COLO668 (cell line): ENCODE data around the gene KPNA4.
A peak's percentile ranks its signal among the peaks of the same experiment; 100 is the strongest.
"Not testable (repeated sequence)": the region's sequence is repeated elsewhere in the genome, so short reads cannot be mapped to it uniquely, and the experiment has no call there.

Source experiments
- DNase-seq: peaks from one replicate; lab custom pipeline; 2025; ENCODE audit not compliant: unreplicated experiment; lab: John Stamatoyannopoulos, UW

Gene KPNA4

GRCh38 chr3:160565442-160566403 lies at the start of gene KPNA4:
TSS of gene KPNA4 (minus strand) at chr3:160565571. CDS start at chr3:160565282, 289 bp downstream.
- peak; percentile 94 for DNase-seq

- no peak for DNase-seq
These were observed 48.3 kb upstream of the KPNA4 start for GRCh38 chr3:160613661-160614060.

- DNase-seq, result no peak
These were observed 47.2 kb upstream of the KPNA4 start for GRCh38 chr3:160612386-160613075.

DNA sequence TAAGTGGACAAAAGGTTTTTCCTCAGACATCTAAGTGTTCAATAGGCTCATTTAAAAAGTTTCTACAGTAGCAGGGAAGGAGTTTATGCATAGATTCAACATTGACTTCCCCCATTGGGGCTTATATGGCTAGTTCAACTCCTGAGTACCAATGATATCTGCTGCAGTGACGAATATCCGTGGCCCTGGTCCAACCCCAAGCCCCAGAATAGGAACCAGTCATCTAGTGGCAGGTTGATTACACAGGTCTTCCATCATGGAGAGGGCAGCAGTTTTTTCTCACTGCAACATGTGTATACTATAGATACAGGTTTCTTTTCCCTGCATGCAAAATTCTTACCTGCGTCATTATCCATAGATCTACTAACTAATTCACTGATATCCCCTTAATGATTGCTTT lies 45.8 kb upstream of the KPNA4 start:
- DNase-seq, result no peak

- DNase-seq, result no peak
These were observed 43.5 kb upstream of the KPNA4 start for GRCh38 chr3:160608870-160609269.

DNA sequence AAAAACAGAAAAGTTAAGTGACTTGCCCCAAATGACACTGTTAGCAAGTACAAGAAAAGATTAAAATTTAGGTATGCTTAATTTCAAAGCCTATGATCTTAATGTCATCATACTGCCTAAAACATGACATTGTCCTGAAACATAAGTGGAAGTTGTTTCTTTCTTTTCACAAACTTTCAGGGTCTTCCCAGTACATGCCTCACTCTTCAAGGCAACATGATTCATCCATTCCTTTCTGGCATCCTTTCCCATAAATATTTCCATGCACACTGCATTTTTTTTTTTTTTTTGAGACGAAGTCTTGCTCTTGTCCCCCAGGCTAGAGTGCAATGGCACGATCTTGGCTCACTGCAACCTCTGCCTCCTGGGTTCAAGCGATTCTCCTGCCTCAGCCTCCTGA lies 42.5 kb upstream of the KPNA4 start:
- DNase-seq, result no peak

- no peak for DNase-seq
These were observed 39.9 kb upstream of the KPNA4 start for GRCh38 chr3:160605315-160605714.

DNA sequence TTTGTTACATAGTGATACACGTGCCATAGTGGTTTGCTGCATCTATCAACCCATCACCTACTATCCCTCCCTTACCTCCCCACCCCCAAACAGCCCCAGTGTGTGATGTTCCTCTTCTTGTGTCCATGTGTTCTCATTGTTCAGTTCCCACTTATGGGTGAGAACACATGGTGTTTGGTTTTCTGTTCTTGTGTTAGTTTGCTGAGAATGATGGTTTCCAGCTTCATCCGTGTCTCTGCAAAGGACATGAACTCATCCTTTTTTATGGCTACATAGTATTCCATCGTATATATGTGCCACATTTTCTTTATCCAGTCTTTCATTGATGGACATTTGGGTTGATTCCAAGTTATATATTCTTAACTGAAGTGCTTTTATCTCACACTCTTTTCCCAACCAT lies 38.5 kb upstream of the KPNA4 start:
- DNase-seq, result not testable (repeated sequence)

DNA sequence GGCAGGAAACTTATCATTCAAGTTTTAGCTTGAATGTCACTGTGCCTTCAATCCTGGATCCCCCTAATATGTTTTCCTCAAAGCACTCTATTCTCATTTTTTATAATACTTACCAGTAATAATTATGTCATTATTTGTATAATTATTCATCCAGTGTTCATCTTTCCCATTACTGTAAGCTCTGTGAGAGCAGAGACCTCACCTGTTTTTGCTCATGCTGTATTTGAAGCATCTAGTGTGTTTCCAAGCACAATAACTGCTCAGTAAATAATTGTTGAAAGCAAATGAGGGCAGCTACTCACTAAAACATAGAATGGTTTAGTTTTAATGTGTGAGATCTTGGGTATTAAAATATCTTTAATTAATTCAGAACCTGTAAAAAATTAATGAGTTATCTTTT lies 36.9 kb upstream of the KPNA4 start:
- DNase-seq, result no peak

GRCh38 chr3:160601288-160601687 lies 35.9 kb upstream of the KPNA4 start:
- DNase-seq, result no peak

GRCh38 chr3:160598865-160599264 lies 33.5 kb upstream of the KPNA4 start:
- no peak for DNase-seq

DNA sequence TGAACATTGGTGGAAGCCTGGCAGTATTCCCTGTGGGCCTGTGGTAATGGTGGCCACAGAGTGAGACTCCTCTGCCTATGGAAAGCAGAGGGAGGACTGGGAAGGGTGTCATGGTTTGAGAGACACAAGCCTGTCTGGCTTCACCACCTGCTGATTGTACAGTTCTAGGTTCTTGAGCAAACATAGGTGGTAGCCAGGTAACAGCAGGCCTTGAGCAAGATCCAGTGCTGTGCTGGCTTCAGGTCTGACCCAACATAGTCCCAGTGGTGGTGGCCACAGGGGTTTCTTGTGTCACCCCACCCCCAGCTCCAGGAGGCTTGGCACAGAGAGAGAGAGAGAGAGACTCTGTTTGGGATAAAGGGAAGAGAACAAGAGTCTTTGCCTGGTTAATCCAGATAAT lies 22.7 kb upstream of the KPNA4 start:
- DNase-seq, result no peak

GRCh38 chr3:160587105-160587504 lies 21.7 kb upstream of the KPNA4 start:
- DNase-seq, result no peak

GRCh38 chr3:160586679-160587078 lies 21.3 kb upstream of the KPNA4 start:
- no peak for DNase-seq

GRCh38 chr3:160583451-160583850 lies 18.1 kb upstream of the KPNA4 start:
- no peak for DNase-seq

GRCh38 chr3:160580938-160581337 lies 15.6 kb upstream of the KPNA4 start:
- DNase-seq, result no peak

GRCh38 chr3:160577556-160578195 lies 12.3 kb upstream of the KPNA4 start:
- no peak for DNase-seq

- no peak for DNase-seq
These were observed 11.7 kb upstream of the KPNA4 start for GRCh38 chr3:160577093-160577492.

DNA sequence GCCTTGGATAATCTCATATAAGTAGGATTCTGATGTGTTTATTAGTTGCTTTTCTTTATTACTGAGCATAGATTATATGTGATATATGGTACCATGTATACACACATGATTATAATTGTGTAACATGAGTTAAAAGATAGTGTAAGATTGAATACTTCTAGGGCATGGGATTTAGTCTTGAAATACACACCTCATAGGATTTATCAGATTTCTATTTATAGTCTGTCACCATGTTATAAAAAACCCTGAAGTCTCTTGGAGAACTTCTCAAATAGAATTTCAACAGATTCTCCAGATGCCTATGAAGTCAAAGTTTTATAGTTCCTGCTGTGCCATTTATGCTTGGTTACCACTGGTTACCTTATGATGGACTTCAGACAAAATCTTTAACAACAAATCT lies 11.2 kb upstream of the KPNA4 start:
- no peak for DNase-seq

DNA sequence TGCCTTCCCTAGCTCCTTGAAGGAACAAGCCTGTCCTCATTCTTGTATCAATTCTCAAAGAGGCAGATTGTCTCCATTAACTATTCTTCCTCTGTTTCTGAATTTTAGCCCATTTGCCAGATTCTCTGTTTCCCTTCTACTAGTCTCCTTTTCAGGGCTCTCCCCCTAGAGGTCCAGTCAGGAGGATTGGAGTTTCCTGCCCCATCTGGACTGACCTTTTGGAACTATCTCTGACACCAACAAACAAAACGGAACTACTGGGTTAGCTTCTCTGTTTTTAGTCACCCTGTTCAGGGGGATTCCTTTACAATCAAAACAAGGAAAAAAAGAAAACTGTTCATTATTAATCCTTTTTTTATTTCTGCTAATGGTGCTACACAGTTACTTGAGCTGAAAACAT lies 10.2 kb upstream of the KPNA4 start:
- no peak for DNase-seq

- DNase-seq, result no peak
These were observed 9.3 kb upstream of the KPNA4 start for GRCh38 chr3:160574636-160575035.
